Caco-2 (cell line): ENCODE results near the gene INHBB. TPM values are rescaled to one million over a fixed set of nuclear protein-coding genes. Genes with fewer than 3 reads are reported as not detected.
A peak's percentile ranks its signal among the peaks of the same experiment; 100 is the strongest.

Experiments used
- BruUV-seq: library from RNA; stranded (reverse); fragments of 400-500 nt; replicated peaks from 2 replicates; lab custom pipeline; 2021; lab: Mats Ljungman, UMichigan
- CTCF ChIA-PET: fragments of 300-600 bp; sonication (Branson Sonifier 250); formaldehyde crosslinking; loops from one replicate; lab custom pipeline; 2022; ENCODE audit warnings: antibody characterized with exemption; lab: Charles Lee
- POLR2A ChIA-PET: fragments of 300-600 bp; sonication (Branson Sonifier 250); formaldehyde crosslinking; loops from one replicate; lab custom pipeline; 2022; ENCODE audit warnings: antibody characterized with exemption; lab: Charles Lee
- DNase-seq, 2 experiments: peaks; one replicate each; pipeline versions ENCODE4 v3.0.0 to v3.0.0-alpha.2; 2020 to 2022
- H3K27me3 ChIP-seq: replicated peaks from 2 replicates; pipeline ENCODE4 v1.6.0; 2011; ENCODE audit warnings: low read length; ENCODE audit not compliant: control insufficient read depth, insufficient read depth
- H3K36me3 ChIP-seq: 2 replicates; pipeline ENCODE4 v1.5.1; 2011; ENCODE audit warnings: low read length; ENCODE audit not compliant: control insufficient read depth, insufficient read depth
- H3K4me1 ChIP-seq: fragments of 250-450 bp; sonication (Bioruptor Pico); 2 replicates; pipeline ENCODE4 v1.5.1; 2020; ENCODE audit warnings: mild to moderate bottlenecking
- H3K4me3 ChIP-seq: 2 replicates; pipeline ENCODE4 v1.5.1; 2011; ENCODE audit warnings: low read depth, mild to moderate bottlenecking, control low read depth, low read length
- H3K9me3 ChIP-seq: fragments of 250-450 bp; sonication (Bioruptor Pico); 2 replicates; pipeline ENCODE4 v1.5.1; 2020; ENCODE audit warnings: mild to moderate bottlenecking, moderate library complexity
- H3K27ac Mint-ChIP-seq: one replicate; pipeline ENCODE4 v1.8.0; 2022; ENCODE audit warnings: mixed read lengths; ENCODE audit not compliant: unreplicated experiment
- H3K27me3 Mint-ChIP-seq: one replicate; pipeline ENCODE4 v1.8.0; 2022; ENCODE audit warnings: mixed read lengths; ENCODE audit not compliant: insufficient read depth, unreplicated experiment
- H3K36me3 Mint-ChIP-seq: one replicate; pipeline ENCODE4 v1.8.0; 2022; ENCODE audit warnings: mild to moderate bottlenecking, mixed read lengths; ENCODE audit not compliant: insufficient read depth, unreplicated experiment
- H3K4me1 Mint-ChIP-seq: one replicate; pipeline ENCODE4 v1.8.0; 2022; ENCODE audit warnings: low read depth, mixed read lengths; ENCODE audit not compliant: unreplicated experiment
- H3K4me3 Mint-ChIP-seq: one replicate; pipeline ENCODE4 v1.8.0; 2022; ENCODE audit warnings: mild to moderate bottlenecking, moderate library complexity, mixed read lengths; ENCODE audit not compliant: unreplicated experiment
- H3K9me3 Mint-ChIP-seq: one replicate; pipeline ENCODE4 v1.8.0; 2022; ENCODE audit warnings: mixed read lengths; ENCODE audit not compliant: unreplicated experiment
- CTCF ChIP-seq, 2 experiments: fragments of 200-600 bp in 1 of 2; IDR thresholded peaks; 1 replicate in 1 of 2; 2 replicates in 1 of 2; pipeline versions ENCODE4 v1.5.1 to v1.8.0; 2011 to 2022; ENCODE audit warnings: antibody characterized with exemption in 1 of 2, control low read depth in 1 of 2, inconsistent platforms in 1 of 2, low read depth in 1 of 2, low read length in 1 of 2, mild to moderate bottlenecking in 1 of 2, moderate library complexity in 1 of 2; ENCODE audit not compliant: insufficient read depth in 1 of 2, severe bottlenecking in 1 of 2, unreplicated experiment in 1 of 2
- intact Hi-C: fragments of 100-400 bp; cut with micrococcal nuclease; formaldehyde crosslinking; loops from one replicate; pipeline ENCODE4 v1.10.0; 2022; ENCODE audit not compliant: unreplicated experiment
- total RNA-seq: library from RNA; stranded (reverse); gene quantifications from 2 replicates; pipeline ENCODE4 v1.2.3, GENCODE V29; 2022

The INHBB gene
- total RNA-seq, 1 experiment from 2014 or later = 28.9 TPM

- peak overlapping the region; percentile 73 for H3K27ac Mint-ChIP-seq
- no peak for TF ChIP-seq CTCF (IDR thresholded peaks at IDR 0.05; ENCODE audit: insufficient read depth in 1 of 2, low read depth in 1 of 2, low read length in 1 of 2, severe bottlenecking in 1 of 2, unreplicated experiment in 1 of 2)
- TSS peak; percentile 48 for BruUV-seq
- ChIA-PET POLR2A (interaction anchor here (0.6 to 2.3 kb wide), 3 partner anchors 53 to 865 kb away, joined by 5 to 12 read pairs (median 8); no protein-coding TSS in a partner anchor), CTCF (interaction anchor here (0.6 to 2.0 kb wide), 7 partner anchors 12 to 119 kb away, joined by 3 to 9 read pairs (median 5); no protein-coding TSS in a partner anchor)
- peak overlapping the region; percentile 99 for H3K4me3 Mint-ChIP-seq
- Histone ChIP-seq H3K27me3 (no peaks in the 10 kb centered on the region; the same call in 1 of the 2 replicates), H3K4me1 (peaks cover 12% of the 10 kb centered on the region), H3K9me3 (no peaks in the 10 kb centered on the region), H3K4me3 (peak overlapping the region; percentile 59), H3K36me3 (no peaks in the 10 kb centered on the region)
- peaks cover 25% of the 10 kb centered on the region for H3K36me3 Mint-ChIP-seq
- peak in 1 of 2 experiments; percentile 52 for DNase-seq
- peaks cover 3% of the 10 kb centered on the region for H3K27me3 Mint-ChIP-seq
- intact Hi-C loops = no loop called here
- peaks cover 23% of the 10 kb centered on the region for H3K4me1 Mint-ChIP-seq
- no peaks in the 10 kb centered on the region for H3K9me3 Mint-ChIP-seq
These were observed 877 bp downstream of the INHBB start for GRCh38 chr2:120346667-120347358.

GRCh38 chr2:120347396-120348060 lies 1.6 kb downstream of the INHBB start:
- Histone ChIP-seq H3K36me3 (no peaks in the 10 kb centered on the region), H3K9me3 (no peaks in the 10 kb centered on the region), H3K4me3 (peak overlapping the region; percentile 59), H3K4me1 (peaks cover 12% of the 10 kb centered on the region), H3K27me3 (no peaks in the 10 kb centered on the region; the same call in 1 of the 2 replicates)
- POLR2A ChIA-PET = interaction anchor here (0.6 to 2.3 kb wide), 3 partner anchors 56 to 864 kb away, joined by 3 to 12 read pairs (median 5); partner anchors contain the start of gene EPB41L5
- no TSS peak for BruUV-seq
- no peak for TF ChIP-seq CTCF (IDR thresholded peaks at IDR 0.05; ENCODE audit: insufficient read depth in 1 of 2, low read depth in 1 of 2, low read length in 1 of 2, severe bottlenecking in 1 of 2, unreplicated experiment in 1 of 2)
- Mint-ChIP-seq H3K4me1 (peaks cover 23% of the 10 kb centered on the region), H3K27ac (peak overlapping the region; percentile 73), H3K9me3 (no peaks in the 10 kb centered on the region), H3K4me3 (peak overlapping the region; percentile 99), H3K36me3 (peaks cover 25% of the 10 kb centered on the region), H3K27me3 (peaks cover 3% of the 10 kb centered on the region)
- no peak for DNase-seq
- intact Hi-C loops = loop anchor here (1.0 kb wide), 2 partner anchors 52 to 56 kb away; no protein-coding TSS in a partner anchor
- CTCF ChIA-PET = interaction anchor here (0.6 to 2.0 kb wide), 6 partner anchors 28 to 217 kb away, joined by 3 to 6 read pairs (median 4); no protein-coding TSS in a partner anchor
